ENCODE data around the gene DPPA5.
"Not testable (repeated sequence)": the region's sequence is repeated elsewhere in the genome, so short reads cannot be mapped to it uniquely, and the experiment has no call there.

Gene DPPA5

DNA sequence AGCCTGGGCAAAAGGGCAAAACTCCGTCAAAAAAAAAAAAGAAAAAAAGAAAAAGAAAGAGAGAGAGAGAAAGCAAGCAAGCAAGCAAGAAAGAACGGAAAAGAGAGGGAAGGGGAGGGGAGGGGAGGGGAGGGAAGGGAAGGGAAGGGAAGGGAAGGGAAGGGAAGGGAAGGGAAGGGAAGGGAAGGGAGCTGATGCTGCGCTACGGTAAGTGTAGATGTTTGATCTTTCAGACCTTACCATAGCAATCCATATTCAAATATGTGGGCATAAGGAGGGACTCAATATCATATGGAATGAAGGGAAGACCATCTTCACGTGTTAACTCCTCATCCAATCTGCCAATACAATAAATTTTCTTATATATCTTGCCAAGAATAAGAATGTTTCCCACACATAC lies 11.9 kb downstream of the DPPA5 start:
- Mint-ChIP-seq H3K27me3 (peaks cover 28% of the 10 kb centered on the region), H3K27ac (no peak overlapping the region), H3K4me3 (no peak overlapping the region), H3K9me3 (no peaks in the 10 kb centered on the region), H3K4me1 (no peaks in the 10 kb centered on the region), H3K36me3 (no peaks in the 10 kb centered on the region)
- CTCF ChIA-PET, result no interaction called here
- DNase-seq, result no peak

DNA sequence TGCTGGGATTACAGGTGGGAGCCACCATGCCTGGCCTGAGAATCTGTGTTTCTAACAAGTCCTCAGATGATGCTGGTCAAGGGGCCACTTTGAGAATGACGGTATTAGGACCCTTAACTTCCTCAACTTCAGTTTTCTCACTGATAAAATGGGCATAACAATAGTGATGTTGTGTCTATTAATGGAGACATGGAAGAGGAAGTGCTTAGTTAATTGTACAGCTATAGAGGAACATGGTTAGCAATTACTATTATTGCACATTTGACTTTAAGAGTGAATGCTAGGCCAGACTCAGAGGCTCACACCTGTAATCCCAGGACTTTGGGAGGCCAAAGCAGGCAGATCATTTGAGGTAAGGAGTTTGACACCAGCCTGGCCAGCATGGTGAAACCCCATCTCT lies 12.7 kb downstream of the DPPA5 start:
- no peak for DNase-seq
- Mint-ChIP-seq H3K9me3 (no peaks in the 10 kb centered on the region), H3K4me1 (no peaks in the 10 kb centered on the region), H3K27me3 (peaks cover 23% of the 10 kb centered on the region), H3K36me3 (no peaks in the 10 kb centered on the region), H3K4me3 (no peak overlapping the region), H3K27ac (no peak overlapping the region)
- CTCF ChIA-PET, result no interaction called here

DNA sequence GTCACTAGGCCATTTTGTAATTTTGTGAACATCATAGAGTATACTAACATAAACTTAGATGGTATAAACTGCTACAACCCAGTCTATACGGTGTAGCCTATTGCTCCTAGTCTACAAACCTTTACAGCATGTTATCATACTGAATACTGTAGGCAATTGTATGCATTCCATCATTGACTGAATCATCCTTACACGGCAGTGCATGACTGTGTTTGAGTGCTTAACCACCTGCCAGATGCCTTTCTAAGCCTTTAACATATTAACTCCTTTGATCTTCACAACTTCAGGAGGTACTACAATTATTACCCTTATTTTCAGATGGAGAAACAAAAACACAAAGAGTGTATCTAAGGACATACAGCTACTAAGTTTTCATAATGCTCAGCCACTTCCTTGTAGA lies 14.0 kb downstream of the DPPA5 start:
- H3K27me3 Mint-ChIP-seq, result peaks cover 22% of the 10 kb centered on the region
- CTCF ChIA-PET, result no interaction called here
- H3K4me1 Mint-ChIP-seq, result no peaks in the 10 kb centered on the region
- no peaks in the 10 kb centered on the region for H3K9me3 Mint-ChIP-seq
- no peak overlapping the region for H3K27ac Mint-ChIP-seq
- no peak overlapping the region for H3K4me3 Mint-ChIP-seq
- DNase-seq, result no peak
- no peaks in the 10 kb centered on the region for H3K36me3 Mint-ChIP-seq

DNA sequence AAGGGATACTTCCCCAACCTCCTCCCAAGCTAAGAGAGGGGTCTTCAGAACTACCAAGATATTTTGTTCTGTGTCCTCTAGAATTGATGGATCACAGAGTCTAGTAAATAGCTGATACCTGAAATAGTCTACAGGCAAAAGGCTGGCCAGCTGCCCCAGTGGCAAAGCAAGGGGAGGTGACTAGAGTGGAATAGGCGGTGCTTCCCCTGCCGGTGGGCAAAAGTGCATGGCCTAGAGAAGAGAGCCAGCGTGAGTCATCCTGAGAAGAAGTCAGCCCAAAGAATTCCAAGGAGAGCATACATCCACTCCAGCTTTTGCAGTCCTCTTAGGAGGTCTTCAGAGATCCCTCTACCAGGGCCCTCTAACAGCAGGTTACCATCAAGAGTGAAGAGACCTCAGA lies 14.7 kb downstream of the DPPA5 start:
- H3K36me3 Mint-ChIP-seq, result no peaks in the 10 kb centered on the region
- CTCF ChIA-PET, result no interaction called here
- H3K9me3 Mint-ChIP-seq, result no peaks in the 10 kb centered on the region
- H3K4me1 Mint-ChIP-seq, result no peaks in the 10 kb centered on the region
- no peak overlapping the region for H3K27ac Mint-ChIP-seq
- H3K4me3 Mint-ChIP-seq, result no peak overlapping the region
- H3K27me3 Mint-ChIP-seq, result peaks cover 18% of the 10 kb centered on the region
- DNase-seq, result no peak

DNA sequence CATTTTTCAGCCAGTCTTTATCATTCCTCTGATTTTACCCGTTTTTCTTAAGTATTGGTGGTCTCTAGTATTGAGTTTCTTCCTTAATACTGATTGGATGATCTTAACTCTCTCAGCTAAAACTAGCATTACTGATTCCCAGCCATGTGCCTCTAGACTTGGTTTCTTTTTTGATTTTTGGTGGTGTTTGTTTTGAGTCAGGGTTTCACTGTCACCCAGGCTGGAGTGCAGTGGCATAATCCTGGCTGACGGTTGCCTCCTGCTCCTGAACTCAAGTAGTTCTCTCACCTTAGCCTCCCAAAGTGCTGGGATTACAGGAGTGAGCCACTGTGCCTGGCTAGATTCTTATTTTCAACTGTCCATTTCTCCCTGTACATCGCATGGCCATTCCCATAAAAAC lies 24.9 kb downstream of the DPPA5 start:
- DNase-seq, result no peak
- CTCF ChIA-PET, result interaction anchor here (0.5 to 3.8 kb wide), 4 partner anchors 44 to 917 kb away, joined by 3 to 14 read pairs (median 7); no protein-coding TSS in a partner anchor
- Mint-ChIP-seq H3K27ac (no peak overlapping the region), H3K4me3 (no peak overlapping the region), H3K9me3 (no peaks in the 10 kb centered on the region), H3K4me1 (no peaks in the 10 kb centered on the region), H3K36me3 (no peaks in the 10 kb centered on the region), H3K27me3 (peaks cover 46% of the 10 kb centered on the region)

DNA sequence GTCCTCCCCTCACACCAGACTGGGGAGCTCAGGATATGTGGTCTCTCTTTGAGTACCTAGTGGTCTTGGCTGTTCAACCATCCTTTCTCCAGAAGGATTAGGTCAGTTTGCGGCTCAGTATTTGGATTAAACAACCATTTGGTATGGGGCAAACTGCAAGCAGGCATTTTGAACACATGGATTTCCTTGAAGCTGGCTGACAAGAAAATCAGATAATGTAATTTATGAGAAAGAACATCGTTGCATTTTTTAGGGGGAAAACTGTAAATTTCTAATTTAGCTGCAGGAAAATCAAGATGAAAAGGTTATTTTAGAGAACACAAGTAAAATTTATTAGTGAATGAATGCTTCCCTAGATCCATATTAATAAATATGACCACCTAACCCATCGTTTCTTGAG lies 25.3 kb downstream of the DPPA5 start:
- Mint-ChIP-seq H3K4me1 (no peaks in the 10 kb centered on the region), H3K27ac (no peak overlapping the region), H3K36me3 (no peaks in the 10 kb centered on the region), H3K4me3 (no peak overlapping the region), H3K9me3 (no peaks in the 10 kb centered on the region), H3K27me3 (peaks cover 46% of the 10 kb centered on the region)
- no peak for DNase-seq
- CTCF ChIA-PET, result interaction anchor here (0.5 to 3.8 kb wide), 5 partner anchors 43 to 917 kb away, joined by 3 to 14 read pairs (median 4); no protein-coding TSS in a partner anchor

DNA sequence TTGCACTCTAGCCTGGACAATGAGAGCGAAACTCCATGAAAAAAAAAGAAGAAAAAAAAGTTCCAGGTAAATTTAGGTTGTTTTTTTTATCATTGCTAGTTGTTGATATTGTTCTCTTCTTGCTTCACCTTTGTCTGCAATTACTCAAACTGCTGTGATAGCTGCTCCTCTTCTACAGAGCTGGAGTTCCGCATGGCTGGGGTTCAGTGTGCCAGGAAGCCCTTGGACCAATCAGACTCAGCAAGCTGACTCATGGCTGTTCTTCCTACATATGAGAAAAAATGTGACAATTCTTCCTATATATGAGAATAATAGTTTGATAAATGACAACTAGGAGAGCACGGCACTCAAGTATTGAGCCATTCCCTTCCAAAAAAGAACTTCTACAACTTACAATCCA lies 28.4 kb downstream of the DPPA5 start:
- CTCF ChIA-PET, result interaction anchor here (1.2 to 2.5 kb wide), 3 partner anchors 9 to 63 kb away, joined by 5 to 11 read pairs (median 10); no protein-coding TSS in a partner anchor
- peaks cover 30% of the 10 kb centered on the region for H3K27me3 Mint-ChIP-seq
- H3K4me1 Mint-ChIP-seq, result no peaks in the 10 kb centered on the region
- no peak for DNase-seq
- H3K4me3 Mint-ChIP-seq, result no peak overlapping the region
- H3K27ac Mint-ChIP-seq, result no peak overlapping the region
- H3K9me3 Mint-ChIP-seq, result no peaks in the 10 kb centered on the region
- H3K36me3 Mint-ChIP-seq, result no peaks in the 10 kb centered on the region

DNA sequence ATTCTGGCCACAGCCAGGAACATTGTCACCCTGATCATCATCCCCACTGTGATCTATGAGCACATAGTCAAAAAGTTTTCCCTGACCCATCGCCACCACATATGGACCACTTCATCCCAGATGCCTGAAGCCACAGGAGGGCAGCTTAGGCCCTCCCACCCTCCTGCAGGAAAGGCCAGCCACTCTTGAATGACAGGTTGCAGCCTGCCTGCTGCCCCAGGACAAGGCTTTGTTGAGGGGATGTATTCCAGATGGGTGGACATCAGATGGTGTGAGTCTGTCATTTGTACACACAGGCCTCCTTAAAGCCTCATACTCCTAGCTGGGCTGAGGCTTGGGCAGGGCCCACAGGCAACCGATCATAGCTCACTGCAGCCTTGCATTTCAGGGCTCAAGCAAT lies 30.8 kb downstream of the DPPA5 start:
- no peak overlapping the region for H3K27ac Mint-ChIP-seq
- H3K4me3 Mint-ChIP-seq, result no peak overlapping the region
- H3K27me3 Mint-ChIP-seq, result peaks cover 19% of the 10 kb centered on the region
- no peaks in the 10 kb centered on the region for H3K9me3 Mint-ChIP-seq
- CTCF ChIA-PET, result interaction anchor here (0.9 kb wide), 1 partner anchor 66 kb away, joined by 3 read pairs; no protein-coding TSS in a partner anchor
- no peak for DNase-seq
- no peaks in the 10 kb centered on the region for H3K36me3 Mint-ChIP-seq
- H3K4me1 Mint-ChIP-seq, result no peaks in the 10 kb centered on the region

DNA sequence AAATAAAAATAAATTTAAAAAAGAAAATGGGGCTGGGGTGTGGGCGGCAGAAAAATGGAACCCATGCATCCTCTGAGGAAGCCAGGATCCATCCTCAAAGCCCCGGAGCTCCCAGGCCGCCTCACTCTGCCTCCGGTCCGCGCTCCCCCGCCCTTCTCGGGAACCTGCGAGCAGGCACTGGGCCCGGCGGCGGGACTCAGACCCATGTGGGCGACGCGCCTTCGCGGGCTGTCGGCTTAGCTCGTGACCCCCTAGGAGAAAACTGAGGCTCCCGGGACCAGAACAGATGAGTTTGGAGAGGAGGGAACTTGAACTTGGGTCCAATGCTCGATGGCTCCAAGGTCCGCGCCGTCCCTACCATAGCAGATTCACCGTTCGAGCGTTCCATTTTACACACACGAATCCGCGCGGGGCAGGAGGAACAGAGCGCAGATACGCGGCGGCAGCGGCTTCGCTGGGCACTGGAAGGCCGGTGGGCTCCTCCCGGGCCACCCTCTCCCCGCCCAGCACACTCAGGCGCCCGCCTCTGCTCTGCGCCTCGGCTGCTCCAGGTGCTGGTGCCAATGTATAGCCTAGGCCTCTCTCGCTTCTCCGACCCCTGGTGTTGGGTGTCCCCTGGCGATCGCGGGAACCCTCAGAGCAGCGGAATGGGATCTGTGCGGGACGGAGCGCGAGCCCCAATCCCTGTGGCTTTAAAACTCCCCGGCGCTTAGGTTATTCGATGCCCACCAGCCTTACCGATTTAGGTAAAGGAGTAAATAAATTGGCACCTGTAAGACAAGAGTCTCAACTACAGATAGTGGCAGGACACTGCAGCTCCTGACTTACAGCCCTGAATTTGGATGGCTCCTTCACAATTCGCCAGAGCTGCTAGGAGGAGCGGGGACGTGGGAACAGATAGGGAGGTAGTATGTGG lies 39.2 kb downstream of the DPPA5 start:
- CTCF ChIA-PET, result no interaction called here
- Mint-ChIP-seq H3K27ac (no peak overlapping the region), H3K9me3 (peaks cover 8% of the 10 kb centered on the region), H3K27me3 (peaks cover 57% of the 10 kb centered on the region), H3K36me3 (peaks cover 3% of the 10 kb centered on the region), H3K4me1 (peaks cover 19% of the 10 kb centered on the region), H3K4me3 (no peak overlapping the region)
- no peak for DNase-seq

DNA sequence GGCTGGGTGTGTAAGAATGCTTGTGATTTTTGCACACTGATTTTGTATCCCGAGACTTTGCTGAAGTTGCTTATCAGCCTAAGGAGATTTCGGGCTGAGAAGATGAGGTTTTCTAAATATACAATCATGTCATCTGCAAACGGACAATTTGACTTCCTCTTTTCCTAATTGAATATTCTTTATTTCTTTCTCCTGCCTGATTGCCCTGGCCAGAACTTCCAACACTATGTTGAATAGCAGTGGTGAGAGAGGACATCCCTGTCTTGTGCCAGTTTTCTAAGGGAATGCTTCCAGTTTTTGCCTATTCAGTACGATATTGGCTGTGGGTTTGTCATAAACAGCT lies 43.6 kb downstream of the DPPA5 start:
- CTCF ChIA-PET, H3K9me3 Mint-ChIP-seq, DNase-seq, H3K36me3 Mint-ChIP-seq, H3K27ac Mint-ChIP-seq: not testable (repeated sequence)
- peak overlapping the region; percentile 83 for H3K4me3 Mint-ChIP-seq
- H3K4me1 Mint-ChIP-seq, result peaks cover 45% of the 10 kb centered on the region
- peaks cover 76% of the 10 kb centered on the region for H3K27me3 Mint-ChIP-seq

DNA sequence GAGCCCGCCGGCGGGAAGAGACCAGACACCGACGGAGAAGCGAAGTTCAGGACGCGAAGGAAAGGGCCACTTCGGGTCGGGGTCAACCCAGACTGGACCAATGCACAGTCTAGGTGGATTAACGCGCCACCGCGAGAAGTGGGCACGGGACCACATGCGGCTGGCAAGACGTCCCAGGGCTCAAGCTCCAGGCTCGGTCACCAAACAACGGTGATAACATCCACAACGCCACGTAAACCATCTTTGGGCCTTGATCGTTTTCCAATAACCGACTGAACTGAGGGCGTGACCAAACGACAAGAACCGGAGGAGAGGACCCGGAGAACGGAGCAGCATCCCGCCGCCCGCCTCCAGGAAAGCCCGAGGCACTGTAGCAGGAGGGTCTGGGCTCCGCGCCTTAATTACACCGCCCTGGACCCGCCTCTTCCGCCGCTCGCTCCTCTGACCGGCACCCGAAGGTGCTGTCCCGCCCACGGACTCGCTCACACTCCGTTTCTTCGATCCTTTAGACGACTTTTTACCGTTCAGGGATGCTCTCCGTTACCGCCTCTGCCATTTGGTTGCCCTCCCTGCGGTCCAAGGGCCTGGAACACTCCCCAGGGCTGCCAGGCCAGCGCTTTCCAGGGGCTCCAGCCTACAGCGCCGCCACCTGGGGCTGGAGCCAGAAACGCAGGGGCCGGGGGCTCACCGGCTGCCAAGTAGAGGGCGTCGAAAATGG lies 44.1 kb downstream of the DPPA5 start:
- Mint-ChIP-seq H3K4me3 (peak overlapping the region; percentile 83), H3K27ac (peak overlapping the region; percentile 78), H3K9me3 (peaks cover 4% of the 10 kb centered on the region), H3K27me3 (peaks cover 70% of the 10 kb centered on the region), H3K4me1 (peaks cover 48% of the 10 kb centered on the region), H3K36me3 (peaks cover 7% of the 10 kb centered on the region)
- DNase-seq, result peak; percentile 66
- CTCF ChIA-PET, result interaction anchor here (0.6 to 1.2 kb wide), 4 partner anchors 12 to 79 kb away, joined by 3 to 6 read pairs (median 4); no protein-coding TSS in a partner anchor

DNA sequence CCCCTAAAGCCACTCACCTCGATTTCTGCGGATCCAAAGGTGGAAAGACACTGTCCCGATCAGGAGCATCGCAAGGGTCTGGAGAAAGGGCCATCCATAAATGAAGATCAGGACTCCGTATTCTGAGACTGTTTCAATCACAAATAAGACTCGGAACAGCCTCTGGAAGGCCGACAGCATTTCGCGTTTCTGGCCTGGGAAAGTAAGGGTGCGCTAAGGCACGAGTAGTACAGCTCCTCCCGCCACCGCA lies 44.6 kb downstream of the DPPA5 start:
- CTCF ChIA-PET, result interaction anchor here (0.6 to 1.5 kb wide), 6 partner anchors 13 to 80 kb away, joined by 3 to 6 read pairs (median 4); no protein-coding TSS in a partner anchor
- Mint-ChIP-seq H3K36me3 (peaks cover 7% of the 10 kb centered on the region), H3K27ac (peak overlapping the region; percentile 78), H3K4me3 (peak overlapping the region; percentile 83), H3K9me3 (peaks cover 4% of the 10 kb centered on the region), H3K4me1 (peaks cover 46% of the 10 kb centered on the region), H3K27me3 (peaks cover 66% of the 10 kb centered on the region)
- no peak for DNase-seq

DNA sequence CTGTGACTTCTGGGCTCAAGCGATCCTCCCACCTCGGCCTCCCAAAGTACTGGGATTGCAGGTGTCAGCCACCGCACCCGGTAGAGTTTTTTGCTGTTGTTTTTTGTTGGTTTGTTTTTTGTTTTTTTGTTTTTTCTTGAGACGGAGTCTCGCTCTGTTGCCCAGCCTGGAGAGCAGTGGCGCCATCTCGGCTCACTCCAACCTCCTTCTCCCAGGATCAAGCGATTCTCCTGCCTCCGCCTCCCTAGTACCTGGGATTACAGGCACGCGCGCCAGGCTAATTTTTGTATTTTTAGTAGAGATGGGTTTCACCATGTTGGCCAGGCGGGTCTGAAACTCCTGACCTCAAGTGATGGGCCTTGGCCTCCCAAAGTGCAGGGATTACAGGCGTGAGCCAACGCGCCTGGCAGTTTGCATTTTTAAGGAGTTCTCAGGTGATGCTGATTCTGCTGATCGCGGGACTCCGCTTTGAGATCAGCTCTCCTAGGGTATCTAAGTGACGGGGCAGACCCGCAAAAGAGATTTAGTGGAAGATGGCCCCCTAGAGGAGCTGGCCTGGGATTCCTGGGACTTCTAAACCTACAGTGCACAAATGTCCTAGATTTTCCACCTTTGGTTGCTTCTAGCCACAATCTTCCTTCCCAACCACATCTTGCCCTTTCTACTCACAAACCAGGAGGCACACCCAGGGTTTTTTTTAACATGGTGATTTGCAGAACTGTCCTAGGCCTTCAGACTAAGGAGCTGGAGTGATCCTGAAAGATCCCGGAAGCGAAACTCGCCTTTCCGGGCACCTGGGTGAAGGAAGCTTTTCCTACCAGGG lies 45.2 kb downstream of the DPPA5 start:
- Mint-ChIP-seq H3K36me3 (peaks cover 7% of the 10 kb centered on the region), H3K27me3 (peaks cover 60% of the 10 kb centered on the region), H3K9me3 (peaks cover 3% of the 10 kb centered on the region), H3K4me1 (peaks cover 44% of the 10 kb centered on the region), H3K4me3 (peak overlapping the region; percentile 83), H3K27ac (peak overlapping the region; percentile 14)
- no peak for DNase-seq
- CTCF ChIA-PET, result interaction anchor here (0.6 to 1.5 kb wide), 6 partner anchors 13 to 80 kb away, joined by 3 to 6 read pairs (median 4); no protein-coding TSS in a partner anchor

DNA sequence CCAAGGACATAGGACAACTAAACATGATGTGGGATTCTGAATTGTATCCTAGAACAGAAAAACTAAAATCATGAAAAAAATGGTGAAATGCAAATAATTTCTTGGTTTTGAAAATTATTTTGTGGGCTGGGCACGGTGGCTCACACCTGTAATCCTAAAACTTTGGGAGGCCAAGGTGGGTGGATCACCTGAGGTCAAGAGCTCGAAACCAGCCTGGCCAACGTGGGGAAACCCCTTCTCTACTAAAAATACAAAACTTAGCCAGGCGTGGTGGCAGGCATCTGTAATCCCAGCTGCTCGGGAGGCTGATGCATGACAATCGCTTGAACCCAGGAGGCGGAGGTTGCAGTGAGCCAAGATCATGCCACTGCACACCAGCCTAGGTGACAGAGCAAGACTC lies 50.3 kb downstream of the DPPA5 start:
- peaks cover 19% of the 10 kb centered on the region for H3K4me1 Mint-ChIP-seq
- H3K9me3 Mint-ChIP-seq, H3K36me3 Mint-ChIP-seq, CTCF ChIA-PET, H3K4me3 Mint-ChIP-seq, DNase-seq, H3K27ac Mint-ChIP-seq: not testable (repeated sequence)
- peaks cover 15% of the 10 kb centered on the region for H3K27me3 Mint-ChIP-seq
